Measurements from ENCODE around the gene ZBED6.

The ZBED6 gene

DNA sequence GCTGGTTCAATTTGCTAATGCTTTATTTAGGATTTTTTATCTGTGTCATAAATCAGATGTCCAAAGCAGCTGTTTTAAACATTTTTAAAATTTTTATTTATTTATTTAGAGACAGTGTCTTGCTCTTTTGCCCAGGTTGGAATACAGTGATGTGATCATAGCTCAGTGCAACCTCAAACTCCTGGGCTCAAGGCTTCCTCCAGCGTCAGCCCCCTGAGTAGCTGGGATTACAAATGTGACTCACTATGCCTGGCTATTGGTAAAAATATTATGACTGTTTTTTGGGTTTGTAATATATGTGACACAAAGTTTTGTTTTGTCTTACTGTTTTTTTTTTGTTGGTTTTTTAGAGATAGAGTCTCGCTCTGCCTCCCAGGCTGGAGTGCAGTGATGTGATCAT lies 11.8 kb downstream of the ZBED6 start:
- H3K27ac ChIP-seq, result no peak overlapping the region
- TF ChIP-seq, protein P1, sequence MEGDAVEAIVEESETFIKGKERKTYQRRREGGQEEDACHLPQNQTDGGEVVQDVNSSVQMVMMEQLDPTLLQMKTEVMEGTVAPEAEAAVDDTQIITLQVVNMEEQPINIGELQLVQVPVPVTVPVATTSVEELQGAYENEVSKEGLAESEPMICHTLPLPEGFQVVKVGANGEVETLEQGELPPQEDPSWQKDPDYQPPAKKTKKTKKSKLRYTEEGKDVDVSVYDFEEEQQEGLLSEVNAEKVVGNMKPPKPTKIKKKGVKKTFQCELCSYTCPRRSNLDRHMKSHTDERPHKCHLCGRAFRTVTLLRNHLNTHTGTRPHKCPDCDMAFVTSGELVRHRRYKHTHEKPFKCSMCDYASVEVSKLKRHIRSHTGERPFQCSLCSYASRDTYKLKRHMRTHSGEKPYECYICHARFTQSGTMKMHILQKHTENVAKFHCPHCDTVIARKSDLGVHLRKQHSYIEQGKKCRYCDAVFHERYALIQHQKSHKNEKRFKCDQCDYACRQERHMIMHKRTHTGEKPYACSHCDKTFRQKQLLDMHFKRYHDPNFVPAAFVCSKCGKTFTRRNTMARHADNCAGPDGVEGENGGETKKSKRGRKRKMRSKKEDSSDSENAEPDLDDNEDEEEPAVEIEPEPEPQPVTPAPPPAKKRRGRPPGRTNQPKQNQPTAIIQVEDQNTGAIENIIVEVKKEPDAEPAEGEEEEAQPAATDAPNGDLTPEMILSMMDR (conservative IDR thresholded peaks at IDR 0.05; ENCODE audit: low read depth), result no peak
- ChIA-PET CTCF (interaction anchor here (0.6 kb wide), 1 partner anchor 333 kb away, joined by 5 read pairs; no protein-coding TSS in a partner anchor), POLR2A (ENCODE audit: low non-redundant PET) (no interaction called here)
- DNase-seq (ENCODE audit: low spot score), result no peak

DNA sequence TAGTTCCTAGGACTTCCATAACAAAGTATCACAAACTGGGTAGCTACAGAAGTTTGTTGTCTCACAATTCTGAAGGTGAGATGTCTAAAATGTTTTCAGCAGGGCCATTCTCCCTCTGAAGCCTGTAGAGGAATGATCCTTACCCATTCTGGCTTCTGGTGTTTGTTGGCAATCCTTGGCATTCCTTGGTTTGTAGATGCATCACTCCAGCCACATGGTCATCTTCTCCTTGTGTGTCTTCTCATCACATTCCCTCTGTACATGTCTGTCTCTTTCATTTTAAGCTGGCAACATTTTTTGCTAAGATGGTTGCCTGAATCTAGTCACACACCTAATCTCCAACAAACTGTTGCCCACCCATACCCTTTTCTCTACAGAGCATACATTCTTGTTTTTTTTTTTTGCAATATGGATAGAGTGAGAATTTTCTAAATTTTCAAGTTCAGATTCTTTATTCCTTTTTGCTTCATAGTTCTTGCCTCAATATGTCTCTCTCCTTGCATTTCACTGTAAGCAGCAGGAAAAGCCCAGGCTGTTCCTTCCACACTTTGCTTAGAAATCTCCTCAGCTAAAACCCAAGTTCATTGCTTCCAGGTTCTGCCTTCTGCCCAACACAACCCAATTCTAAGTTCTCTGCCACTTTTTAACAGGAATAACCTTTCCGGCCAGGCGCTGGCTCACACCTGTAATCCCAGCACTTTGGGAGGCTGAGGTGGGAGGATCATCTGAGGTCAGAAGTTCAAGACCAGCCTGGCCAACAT lies 18.3 kb downstream of the ZBED6 start:
- DNase-seq (ENCODE audit: low spot score), result no peak
- TF ChIP-seq, protein P1 (conservative IDR thresholded peaks at IDR 0.05; ENCODE audit: low read depth), result no peak
- H3K27ac ChIP-seq, result no peak overlapping the region
- POLR2A ChIA-PET (ENCODE audit: low non-redundant PET), result no interaction called here
- CTCF ChIA-PET, result interaction anchor here (0.6 kb wide), 1 partner anchor 87 kb away, joined by 3 read pairs; no protein-coding TSS in a partner anchor

DNA sequence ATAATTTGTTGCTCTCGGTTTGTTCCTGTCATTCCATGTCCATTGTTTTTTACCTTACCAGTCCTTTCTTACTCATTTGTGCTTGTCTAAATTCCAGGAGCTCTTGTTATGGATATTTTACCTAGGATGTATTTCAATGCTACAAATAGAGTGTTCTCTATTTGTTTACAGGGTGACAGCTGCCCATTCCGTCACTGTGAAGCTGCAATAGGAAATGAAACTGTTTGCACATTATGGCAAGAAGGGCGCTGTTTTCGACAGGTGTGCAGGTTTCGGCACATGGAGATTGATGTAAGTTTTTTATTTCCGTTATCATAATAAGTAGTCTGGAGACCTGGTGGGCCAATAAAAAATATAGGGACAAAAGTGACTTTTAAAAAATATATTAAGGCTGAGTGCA lies 23.0 kb downstream of the ZBED6 start:
- TF ChIP-seq, protein P1 (conservative IDR thresholded peaks at IDR 0.05; ENCODE audit: low read depth), result no peak
- H3K27ac ChIP-seq, result no peak overlapping the region
- DNase-seq (ENCODE audit: low spot score), result no peak
- CTCF ChIA-PET, result interaction anchor here (0.5 kb wide), 1 partner anchor 99 kb away, joined by 3 read pairs; no protein-coding TSS in a partner anchor
- POLR2A ChIA-PET (ENCODE audit: low non-redundant PET), result no interaction called here

DNA sequence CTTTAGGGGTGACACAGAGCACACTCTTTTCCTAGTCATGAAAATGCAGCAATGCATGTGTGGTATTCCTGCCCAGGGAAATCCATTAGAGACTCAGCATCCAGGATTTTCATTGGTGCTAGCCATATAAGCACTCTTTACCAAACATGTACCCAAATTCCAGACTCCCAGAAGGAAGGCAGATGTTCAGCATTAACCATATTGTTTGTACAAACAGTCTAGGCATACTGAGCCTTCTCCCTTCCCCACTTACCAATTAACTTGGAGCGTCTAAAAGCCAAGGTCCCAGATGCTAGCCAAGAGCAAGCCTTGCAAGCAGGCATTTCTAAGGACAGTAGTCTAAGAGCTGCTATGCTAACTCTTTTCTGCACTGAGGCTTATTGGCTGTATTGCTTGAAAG lies 27.9 kb downstream of the ZBED6 start:
- DNase-seq (ENCODE audit: low spot score), result no peak
- CTCF ChIA-PET, result interaction anchor here (0.6 kb wide), 1 partner anchor 12 kb away, joined by 3 read pairs; no protein-coding TSS in a partner anchor
- POLR2A ChIA-PET (ENCODE audit: low non-redundant PET), result no interaction called here
- no peak overlapping the region for H3K27ac ChIP-seq
- TF ChIP-seq, protein P1 (conservative IDR thresholded peaks at IDR 0.05; ENCODE audit: low read depth), result no peak

DNA sequence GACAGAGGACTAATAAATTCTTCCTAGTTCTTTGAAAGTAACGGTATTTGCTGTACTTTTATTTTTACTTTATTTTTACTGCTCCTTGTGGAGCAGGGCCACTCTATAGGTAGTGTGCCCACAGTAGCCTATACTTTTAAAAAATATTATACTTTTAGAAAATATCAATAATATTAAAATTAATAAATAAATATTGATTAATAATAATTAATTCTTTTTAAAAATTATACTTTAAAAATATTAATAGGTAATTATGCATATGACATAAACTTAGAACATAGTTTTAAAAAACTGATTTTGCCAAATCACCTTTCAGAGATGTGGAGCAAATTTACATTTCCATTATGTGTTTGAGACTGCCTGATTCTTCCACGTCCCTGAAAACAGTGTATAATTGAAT lies 30.8 kb downstream of the ZBED6 start:
- H3K27ac ChIP-seq, result no peak overlapping the region
- POLR2A ChIA-PET (ENCODE audit: low non-redundant PET), result no interaction called here
- TF ChIP-seq, protein P1 (conservative IDR thresholded peaks at IDR 0.05; ENCODE audit: low read depth), result no peak
- CTCF ChIA-PET, result no interaction called here
- no peak for DNase-seq (ENCODE audit: low spot score)

DNA sequence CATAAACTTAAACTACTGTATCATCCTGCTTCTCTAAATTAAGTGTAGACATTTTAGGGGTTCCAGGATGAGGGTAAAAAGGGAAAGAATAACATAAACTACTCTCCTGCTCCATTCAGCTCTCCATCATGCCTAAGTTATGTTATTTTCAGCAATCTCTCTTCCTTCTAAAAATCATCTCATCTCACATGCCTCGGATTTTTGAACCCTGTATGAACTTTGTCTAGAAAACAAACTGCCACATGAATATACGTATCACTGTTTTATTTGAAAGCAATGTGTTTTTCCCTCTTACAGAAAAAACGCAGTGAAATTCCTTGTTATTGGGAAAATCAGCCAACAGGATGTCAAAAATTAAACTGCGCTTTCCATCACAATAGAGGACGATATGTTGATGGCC lies 32.6 kb downstream of the ZBED6 start:
- no peak overlapping the region for H3K27ac ChIP-seq
- POLR2A ChIA-PET (ENCODE audit: low non-redundant PET), result interaction anchor here (0.6 kb wide), 1 partner anchor 17 kb away, joined by 4 read pairs; no protein-coding TSS in a partner anchor
- CTCF ChIA-PET, result no interaction called here
- TF ChIP-seq, protein P1 (conservative IDR thresholded peaks at IDR 0.05; ENCODE audit: low read depth), result no peak
- DNase-seq (ENCODE audit: low spot score), result no peak

Data from RWPE1 (cell line).